K562 (cell line): Measurements from ENCODE around the gene ZNF652.

ENCODE experiments used
- BRCA1 ChIP-seq, 2 experiments: fragments of 450-650 bp in 1 of 2; sonication (generic) in 1 of 2; formaldehyde crosslinking in 1 of 2; IDR thresholded peaks; 2 replicates each; pipeline versions ENCODE4 v1.5.0 to v1.6.1; 2017 to 2020; ENCODE audit warnings: mild to moderate bottlenecking in 1 of 2, missing genetic modification reagents in 1 of 2
- NFRKB ChIP-seq: fragments of 450-650 bp; IDR thresholded peaks from 2 replicates; pipeline ENCODE4 v1.6.1; 2016; ENCODE audit warnings: low read depth
- TF ChIP-seq, protein P1 (sequence below), 3 experiments: IDR thresholded peaks in 2 of 3; conservative IDR thresholded peaks in 1 of 3; 2 replicates each; pipeline ENCODE4 v1.5.1; 2011 to 2012; ENCODE audit warnings: low read length in 3 of 3, mild to moderate bottlenecking in 3 of 3, control low read depth in 2 of 3, improper control_type of control experiment in 1 of 3, inconsistent platforms in 1 of 3, low read depth in 1 of 3, mixed read lengths in 1 of 3, moderate library complexity in 1 of 3; ENCODE audit not compliant: insufficient read depth in 2 of 3
- TF ChIP-seq, protein P2 (sequence below): sonication (generic); formaldehyde crosslinking; IDR thresholded peaks from 2 replicates; pipeline ENCODE4 v1.8.1; 2023; ENCODE audit warnings: mild to moderate bottlenecking, missing genetic modification reagents

DNA sequence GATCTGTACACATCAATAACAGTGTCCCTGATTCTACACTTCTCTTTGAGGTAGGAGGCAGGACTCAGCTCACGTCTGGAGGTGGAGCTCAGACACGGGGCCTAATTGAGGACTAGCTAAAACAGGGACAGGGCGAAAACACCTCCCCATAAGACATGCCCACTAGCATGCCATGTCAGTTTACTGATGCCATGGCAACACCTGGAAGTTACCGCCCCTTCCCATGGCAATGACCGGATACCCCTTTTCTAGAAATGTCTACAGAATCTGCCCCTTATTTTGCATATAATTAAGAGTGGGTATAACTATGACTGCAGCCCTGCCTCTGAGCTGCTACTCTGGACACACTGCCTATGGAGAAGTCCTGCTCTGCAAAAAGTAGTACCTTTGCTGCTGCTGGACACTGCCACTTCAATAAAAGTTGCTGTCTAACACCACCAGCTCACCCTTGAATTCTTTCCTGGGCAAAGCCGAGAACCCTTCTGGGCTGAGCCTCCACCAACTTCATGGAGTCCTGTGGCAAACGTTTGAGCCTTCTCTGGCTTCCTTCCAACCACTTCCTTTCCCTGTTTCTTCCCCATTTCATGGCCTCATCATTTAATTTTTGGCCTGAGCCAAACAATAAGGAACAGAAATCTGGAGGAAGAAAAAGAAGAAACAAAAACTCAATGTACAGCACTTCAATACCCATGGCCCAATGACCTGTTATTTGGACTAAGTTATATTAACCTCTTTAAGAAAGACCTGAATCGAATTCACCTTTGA, 31.6 kb upstream of the ZNF652 start:
- TF ChIP-seq, protein P1, sequence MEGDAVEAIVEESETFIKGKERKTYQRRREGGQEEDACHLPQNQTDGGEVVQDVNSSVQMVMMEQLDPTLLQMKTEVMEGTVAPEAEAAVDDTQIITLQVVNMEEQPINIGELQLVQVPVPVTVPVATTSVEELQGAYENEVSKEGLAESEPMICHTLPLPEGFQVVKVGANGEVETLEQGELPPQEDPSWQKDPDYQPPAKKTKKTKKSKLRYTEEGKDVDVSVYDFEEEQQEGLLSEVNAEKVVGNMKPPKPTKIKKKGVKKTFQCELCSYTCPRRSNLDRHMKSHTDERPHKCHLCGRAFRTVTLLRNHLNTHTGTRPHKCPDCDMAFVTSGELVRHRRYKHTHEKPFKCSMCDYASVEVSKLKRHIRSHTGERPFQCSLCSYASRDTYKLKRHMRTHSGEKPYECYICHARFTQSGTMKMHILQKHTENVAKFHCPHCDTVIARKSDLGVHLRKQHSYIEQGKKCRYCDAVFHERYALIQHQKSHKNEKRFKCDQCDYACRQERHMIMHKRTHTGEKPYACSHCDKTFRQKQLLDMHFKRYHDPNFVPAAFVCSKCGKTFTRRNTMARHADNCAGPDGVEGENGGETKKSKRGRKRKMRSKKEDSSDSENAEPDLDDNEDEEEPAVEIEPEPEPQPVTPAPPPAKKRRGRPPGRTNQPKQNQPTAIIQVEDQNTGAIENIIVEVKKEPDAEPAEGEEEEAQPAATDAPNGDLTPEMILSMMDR (IDR thresholded peaks at IDR 0.05 in 2 of 3, conservative IDR thresholded peaks at IDR 0.05 in 1 of 3; ENCODE audit: insufficient read depth in 2 of 3, low read depth in 1 of 3, low read length in 3 of 3), result no peak
- TF ChIP-seq BRCA1 (IDR thresholded peaks at IDR 0.05) (no peak), BRCA1 (CRISPR knock-in tag; IDR thresholded peaks at IDR 0.05) (no peak), NFRKB (no peak)
- TF ChIP-seq, protein P2, sequence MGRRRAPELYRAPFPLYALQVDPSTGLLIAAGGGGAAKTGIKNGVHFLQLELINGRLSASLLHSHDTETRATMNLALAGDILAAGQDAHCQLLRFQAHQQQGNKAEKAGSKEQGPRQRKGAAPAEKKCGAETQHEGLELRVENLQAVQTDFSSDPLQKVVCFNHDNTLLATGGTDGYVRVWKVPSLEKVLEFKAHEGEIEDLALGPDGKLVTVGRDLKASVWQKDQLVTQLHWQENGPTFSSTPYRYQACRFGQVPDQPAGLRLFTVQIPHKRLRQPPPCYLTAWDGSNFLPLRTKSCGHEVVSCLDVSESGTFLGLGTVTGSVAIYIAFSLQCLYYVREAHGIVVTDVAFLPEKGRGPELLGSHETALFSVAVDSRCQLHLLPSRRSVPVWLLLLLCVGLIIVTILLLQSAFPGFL, result no peak
